ENCODE results near the gene FHIT. TPM values are rescaled to one million over a fixed set of nuclear protein-coding genes. Genes with fewer than 3 reads are reported as not detected.
"Not testable (repeated sequence)": the region's sequence is repeated elsewhere in the genome, so short reads cannot be mapped to it uniquely, and the experiment has no call there.

The FHIT gene
- total RNA-seq, 2 experiments from 2014 or later: 86.0 to 90.6 TPM

- no peak overlapping the region for H3K27ac ChIP-seq (ENCODE audit: low read depth in 1 of 2, low read length in 2 of 2)
- Mint-ChIP-seq H3K27me3 (no peaks in the 10 kb centered on the region), H3K36me3 (ENCODE audit: low read depth) (peaks cover 3% of the 10 kb centered on the region), H3K27ac (no peak overlapping the region), H3K4me1 (ENCODE audit: low read depth) (no peaks in the 10 kb centered on the region), H3K9me3 (no peaks in the 10 kb centered on the region), H3K4me3 (no peak overlapping the region)
- H3K4me1 ChIP-seq (ENCODE audit: insufficient read depth, low read length): no peaks in the 10 kb centered on the region
- no peaks in the 10 kb centered on the region for H3K9me3 ChIP-seq (ENCODE audit: control insufficient read depth in 1 of 2, insufficient read depth in 1 of 2, low read length in 2 of 2)
- POLR2A ChIA-PET: no interaction called here
- CTCF ChIA-PET: no interaction called here
- H3K4me3 ChIP-seq (ENCODE audit: low read length): no peak overlapping the region
- H3K36me3 ChIP-seq (ENCODE audit: insufficient read depth, low read length): no peaks in the 10 kb centered on the region
- DNase-seq (no peak), ATAC-seq (ENCODE audit: poor library complexity) (no peak)
- TF ChIP-seq CTCF (IDR thresholded peaks at IDR 0.05): no peak
- intact Hi-C loops (cut with DNase I, micrococcal nuclease): no loop called here
- H3K27me3 ChIP-seq (ENCODE audit: control insufficient read depth in 1 of 2, insufficient read depth in 2 of 2, low read length in 2 of 2): no peaks in the 10 kb centered on the region
These were observed 198.4 kb downstream of the FHIT start for GRCh38 chr3:61052851-61053250.

GRCh38 chr3:61051666-61052065, 199.6 kb downstream of the FHIT start:
- DNase-seq: no peak
- Histone ChIP-seq H3K4me3 (ENCODE audit: low read length) (no peak overlapping the region), H3K27me3 (ENCODE audit: control insufficient read depth in 1 of 2, insufficient read depth in 2 of 2, low read length in 2 of 2) (no peaks in the 10 kb centered on the region), H3K36me3 (ENCODE audit: insufficient read depth, low read length) (no peaks in the 10 kb centered on the region), H3K27ac (ENCODE audit: low read depth in 1 of 2, low read length in 2 of 2) (no peak overlapping the region), H3K4me1 (ENCODE audit: insufficient read depth, low read length) (no peaks in the 10 kb centered on the region), H3K9me3 (ENCODE audit: control insufficient read depth in 1 of 2, insufficient read depth in 1 of 2, low read length in 2 of 2) (no peaks in the 10 kb centered on the region)
- no peaks in the 10 kb centered on the region for H3K4me1 Mint-ChIP-seq (ENCODE audit: low read depth)
- ChIA-PET CTCF (no interaction called here), POLR2A (no interaction called here)
- no peak overlapping the region for H3K27ac Mint-ChIP-seq
- intact Hi-C loops (cut with DNase I, micrococcal nuclease): no loop called here
- H3K4me3 Mint-ChIP-seq: no peak overlapping the region
- H3K36me3 Mint-ChIP-seq (ENCODE audit: low read depth): peaks cover 3% of the 10 kb centered on the region
- no peaks in the 10 kb centered on the region for H3K27me3 Mint-ChIP-seq
- ATAC-seq (ENCODE audit: poor library complexity): no peak
- H3K9me3 Mint-ChIP-seq: no peaks in the 10 kb centered on the region
- TF ChIP-seq CTCF (IDR thresholded peaks at IDR 0.05): no peak

- CTCF ChIA-PET; H3K27me3 ChIP-seq (ENCODE audit: control insufficient read depth in 1 of 2, insufficient read depth in 2 of 2, low read length in 2 of 2); H3K4me1 Mint-ChIP-seq (ENCODE audit: low read depth); intact Hi-C loops (cut with DNase I, micrococcal nuclease); POLR2A ChIA-PET; H3K27ac Mint-ChIP-seq; H3K4me1 ChIP-seq (ENCODE audit: insufficient read depth, low read length); H3K27ac ChIP-seq (ENCODE audit: low read depth in 1 of 2, low read length in 2 of 2); ATAC-seq (ENCODE audit: poor library complexity); H3K36me3 ChIP-seq (ENCODE audit: insufficient read depth, low read length); H3K27me3 Mint-ChIP-seq; H3K4me3 ChIP-seq (ENCODE audit: low read length); H3K4me3 Mint-ChIP-seq; DNase-seq; H3K9me3 Mint-ChIP-seq: not testable (repeated sequence)
- H3K9me3 ChIP-seq (ENCODE audit: control insufficient read depth in 1 of 2, insufficient read depth in 1 of 2, low read length in 2 of 2): peaks cover 0 to 20% of the 10 kb centered on the region in 2 experiments
- peaks cover 11% of the 10 kb centered on the region for H3K36me3 Mint-ChIP-seq (ENCODE audit: low read depth)
These were observed 206.1 kb downstream of the FHIT start for GRCh38 chr3:61045169-61045568.

- no peaks in the 10 kb centered on the region for H3K4me1 Mint-ChIP-seq (ENCODE audit: low read depth)
- no peak overlapping the region for H3K27ac Mint-ChIP-seq
- CTCF ChIA-PET: no interaction called here
- H3K27me3 ChIP-seq (ENCODE audit: control insufficient read depth in 1 of 2, insufficient read depth in 2 of 2, low read length in 2 of 2): no peaks in the 10 kb centered on the region
- peaks cover 26% of the 10 kb centered on the region for H3K36me3 Mint-ChIP-seq (ENCODE audit: low read depth)
- H3K9me3 Mint-ChIP-seq: peaks cover 1% of the 10 kb centered on the region
- peaks cover 0 to 20% of the 10 kb centered on the region in 2 experiments for H3K9me3 ChIP-seq (ENCODE audit: control insufficient read depth in 1 of 2, insufficient read depth in 1 of 2, low read length in 2 of 2)
- TF ChIP-seq CTCF (IDR thresholded peaks at IDR 0.05): no peak
- ATAC-seq (ENCODE audit: poor library complexity) (no peak), DNase-seq (no peak)
- no peak overlapping the region for H3K4me3 ChIP-seq (ENCODE audit: low read length)
- H3K4me3 Mint-ChIP-seq: no peak overlapping the region
- POLR2A ChIA-PET: no interaction called here
- no peaks in the 10 kb centered on the region for H3K27me3 Mint-ChIP-seq
- intact Hi-C loops (cut with DNase I, micrococcal nuclease): no loop called here
- no peaks in the 10 kb centered on the region for H3K36me3 ChIP-seq (ENCODE audit: insufficient read depth, low read length)
- no peak overlapping the region for H3K27ac ChIP-seq (ENCODE audit: low read depth in 1 of 2, low read length in 2 of 2)
- H3K4me1 ChIP-seq (ENCODE audit: insufficient read depth, low read length): no peaks in the 10 kb centered on the region
These were observed 208.1 kb downstream of the FHIT start for GRCh38 chr3:61043156-61043555.

Measured in CD4-positive, alpha-beta T cell (primary cell).